GM18511 (cell line): ENCODE results near the gene USP46.
A peak's percentile ranks its signal among the peaks of the same experiment; 100 is the strongest.

Experiments
- ATAC-seq: cut with Tn5 transposase; IDR thresholded peaks from one replicate; pipeline ENCODE4 v1.9.1; 2021; ENCODE audit warnings: mild to moderate bottlenecking, moderate library complexity; ENCODE audit not compliant: unreplicated experiment

USP46 gene

DNA sequence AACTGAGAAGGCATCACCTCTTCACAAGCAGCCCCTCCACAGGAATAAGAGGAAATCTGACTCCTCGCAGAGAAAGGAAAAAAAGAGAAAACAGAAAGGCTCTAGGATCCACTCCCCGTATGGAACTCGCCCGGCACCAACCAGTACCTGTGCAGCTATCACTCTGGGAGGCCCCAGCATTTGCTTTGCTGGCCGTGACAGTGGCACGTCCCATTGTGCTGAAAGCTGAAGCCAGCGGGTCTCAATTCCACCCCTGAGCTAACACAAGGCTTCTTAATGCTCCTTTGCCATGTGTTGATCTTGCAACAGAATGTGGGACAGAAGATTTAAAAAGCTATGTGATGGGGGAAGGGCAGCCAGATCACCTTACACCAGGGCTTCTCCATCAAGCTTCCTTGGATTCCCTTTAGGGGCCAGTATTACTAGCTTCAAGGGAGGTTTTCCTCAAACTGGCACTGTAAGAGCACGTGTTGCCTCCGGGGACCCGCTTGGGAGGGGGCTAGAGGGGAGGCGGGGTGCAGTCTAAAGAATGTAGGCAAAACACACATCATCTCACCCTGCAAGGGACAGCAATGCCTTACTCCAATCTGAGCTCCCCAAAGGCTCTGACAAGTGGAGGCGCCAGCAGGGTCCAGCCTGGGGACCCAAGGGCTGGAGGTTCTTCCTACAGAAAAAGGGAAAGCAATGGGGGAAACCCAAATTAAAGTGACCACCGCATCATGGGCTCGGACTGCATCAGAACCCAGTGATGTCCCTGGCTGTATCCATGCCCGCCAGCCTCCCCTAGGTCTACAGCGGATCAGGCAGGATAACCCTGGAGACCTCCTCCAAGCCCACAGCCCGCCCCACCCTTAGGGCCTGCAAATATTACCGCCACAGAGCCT lies 1.2 kb downstream of the USP46 start:
- ATAC-seq = no peak

- ATAC-seq = no peak
Measured at GRCh38 chr4:52657292-52657617, 1.8 kb downstream of the USP46 start.

- ATAC-seq = no peak
Measured at GRCh38 chr4:52655506-52655905, 3.6 kb downstream of the USP46 start.

DNA sequence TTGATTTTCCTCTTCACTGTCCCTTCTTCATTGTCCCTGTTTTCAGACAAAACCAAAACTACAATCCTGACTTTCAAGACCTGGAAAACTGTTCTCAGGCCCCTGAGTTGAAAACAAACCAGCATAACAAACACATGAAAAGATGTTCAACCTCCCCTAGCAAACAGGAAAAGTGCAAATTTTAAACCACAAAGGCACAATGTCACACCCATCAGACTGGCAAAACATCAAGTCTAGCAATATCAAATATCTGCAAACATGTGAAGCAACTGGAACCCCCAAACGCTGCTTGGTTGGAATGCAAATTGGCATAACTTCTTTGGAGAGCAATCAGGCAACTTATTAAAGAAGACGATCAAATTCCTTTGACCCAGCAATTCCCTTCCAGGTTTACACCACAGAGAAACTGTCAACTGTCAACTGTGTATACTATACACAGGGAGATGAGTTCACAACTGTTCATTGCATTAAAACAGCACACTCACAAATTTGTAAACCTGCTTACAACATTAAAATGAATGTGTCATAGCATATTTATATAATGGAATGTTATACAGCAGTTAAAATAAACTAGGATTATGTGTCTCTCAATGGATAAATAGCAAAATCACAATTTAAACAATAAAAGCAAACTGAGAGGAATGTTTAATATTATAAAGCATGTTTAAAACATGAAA lies 7.0 kb downstream of the USP46 start:
- no peak for ATAC-seq

DNA sequence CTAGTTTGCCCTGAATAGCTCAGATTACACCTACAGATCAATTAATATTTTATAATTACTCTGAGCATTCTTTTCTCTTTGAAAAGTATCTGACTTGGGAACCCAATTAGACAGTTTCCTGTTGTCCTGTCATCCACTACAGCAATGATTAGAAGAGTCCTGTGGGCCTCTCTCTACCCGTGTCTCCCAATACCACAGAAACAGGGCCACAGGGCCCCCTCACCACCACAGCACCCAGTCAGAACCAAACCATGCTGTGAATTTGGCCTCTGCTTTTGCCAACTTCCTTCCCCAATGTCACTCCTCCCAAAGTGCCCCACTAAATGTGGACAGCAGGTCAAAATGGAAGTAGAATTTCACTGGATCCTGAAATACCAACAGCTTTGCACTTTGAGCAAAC lies 10.3 kb downstream of the USP46 start:
- ATAC-seq = no peak

GRCh38 chr4:52646741-52647140 lies 12.4 kb downstream of the USP46 start:
- no peak for ATAC-seq

- no peak for ATAC-seq
Measured at GRCh38 chr4:52646096-52646495, 13.0 kb downstream of the USP46 start.

DNA sequence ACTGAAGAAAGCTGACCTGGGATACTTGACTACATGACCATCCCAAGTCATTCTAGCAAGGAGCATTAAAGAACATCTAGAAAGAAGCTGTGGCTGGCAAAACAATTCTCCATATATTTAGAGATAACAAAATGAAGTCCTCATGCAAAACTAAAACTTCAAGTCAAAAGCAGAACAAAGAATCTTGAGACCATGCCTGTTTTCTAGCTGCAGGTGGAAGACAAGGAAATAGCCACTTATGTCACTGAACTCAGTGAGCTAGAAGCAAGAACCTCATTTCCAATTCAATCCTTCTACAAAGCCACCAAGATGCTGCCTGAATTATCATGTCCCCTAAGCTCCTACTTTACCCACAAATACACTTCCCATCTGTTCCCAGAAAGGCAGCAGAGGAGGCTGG lies 13.8 kb downstream of the USP46 start:
- ATAC-seq = peak; percentile 25

DNA sequence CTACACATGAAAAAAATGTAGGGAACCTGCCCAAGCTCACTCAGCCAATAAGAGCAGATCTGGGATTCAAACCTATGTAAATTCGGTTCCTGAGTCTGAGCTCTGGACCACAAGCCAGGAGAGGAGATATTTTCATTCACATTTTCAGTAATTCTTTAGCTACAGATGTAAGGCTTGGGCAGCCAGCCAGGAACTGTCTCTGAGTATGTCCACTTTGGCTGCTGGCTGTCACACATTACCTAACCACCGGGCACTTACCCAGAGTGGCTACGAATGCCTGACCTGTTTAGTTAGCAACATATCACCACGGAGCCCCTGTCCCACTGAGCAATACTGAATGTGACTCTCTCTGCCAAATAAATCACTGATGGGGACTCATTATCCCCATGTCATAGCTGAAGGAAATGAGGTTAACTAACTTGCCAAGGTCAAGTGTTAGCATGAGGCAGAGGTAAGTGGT lies 15.3 kb downstream of the USP46 start:
- ATAC-seq = no peak

- ATAC-seq = no peak
Measured at GRCh38 chr4:52643190-52643589, 15.9 kb downstream of the USP46 start.

DNA sequence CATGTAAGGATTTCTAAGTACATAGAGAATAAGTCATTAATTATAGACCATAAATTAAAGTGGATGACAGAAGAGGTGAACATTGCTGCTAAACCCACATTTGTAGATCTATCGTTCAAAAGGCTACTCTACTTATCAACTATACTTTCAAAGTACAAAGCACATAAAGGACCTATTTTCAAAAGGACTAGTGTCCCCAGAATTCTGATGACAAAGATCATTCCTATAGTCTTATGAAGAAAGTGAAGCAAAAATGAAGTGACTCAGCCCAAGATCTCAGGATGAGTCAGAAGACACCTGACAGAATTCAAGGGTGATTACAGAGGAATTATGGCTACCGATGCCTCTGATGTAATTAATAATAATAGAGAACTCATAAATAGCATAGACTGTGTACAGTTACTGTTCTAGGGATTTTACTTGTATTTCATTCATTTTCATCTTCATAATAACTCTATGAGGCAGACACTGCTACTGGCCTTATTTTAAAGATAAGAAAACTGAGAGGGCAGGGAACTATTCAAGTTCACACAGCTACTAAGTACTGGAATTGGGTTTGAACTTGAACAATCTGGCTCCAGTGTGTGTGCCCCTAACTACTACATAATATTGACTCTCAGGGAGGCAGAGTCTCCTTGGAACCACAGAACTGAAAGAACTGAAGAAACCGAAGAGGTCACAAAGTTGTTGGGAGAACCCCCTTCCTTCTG lies 17.1 kb downstream of the USP46 start:
- peak; percentile 83 for ATAC-seq

DNA sequence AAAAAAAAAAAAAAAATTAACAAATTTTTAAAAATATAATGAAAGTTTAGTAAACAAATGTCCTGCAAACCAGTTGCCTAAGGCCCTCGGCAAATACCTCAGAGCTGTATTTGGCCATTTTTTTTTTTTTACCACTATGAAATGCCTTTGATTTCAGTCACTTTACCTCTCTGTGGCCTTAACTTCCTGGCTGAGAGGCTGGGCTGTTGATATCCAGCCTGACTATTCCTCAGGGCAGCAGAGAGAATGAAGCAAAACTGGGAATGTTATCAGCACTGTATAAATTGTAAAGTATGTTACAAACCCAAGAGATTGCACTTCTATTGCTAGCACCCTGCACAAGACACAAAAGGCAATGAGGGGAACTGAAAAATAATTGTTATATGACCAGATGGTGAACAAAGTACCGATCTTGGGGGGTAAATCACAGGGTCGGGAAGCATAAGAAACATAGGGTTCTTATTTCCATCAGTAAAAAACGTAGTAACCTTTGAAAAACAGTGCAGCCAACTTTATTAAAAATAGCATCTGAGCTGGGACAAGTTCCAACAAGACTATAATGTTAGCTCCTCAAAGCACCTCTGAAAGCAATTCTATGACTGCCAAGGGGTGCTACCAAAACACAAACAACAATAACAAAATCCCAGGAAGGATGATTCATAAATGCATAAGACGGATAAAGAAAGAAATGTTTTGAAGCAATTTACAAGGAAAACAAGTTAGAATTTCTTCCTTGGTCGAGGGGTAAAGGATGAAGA lies 18.1 kb downstream of the USP46 start:
- no peak for ATAC-seq

DNA sequence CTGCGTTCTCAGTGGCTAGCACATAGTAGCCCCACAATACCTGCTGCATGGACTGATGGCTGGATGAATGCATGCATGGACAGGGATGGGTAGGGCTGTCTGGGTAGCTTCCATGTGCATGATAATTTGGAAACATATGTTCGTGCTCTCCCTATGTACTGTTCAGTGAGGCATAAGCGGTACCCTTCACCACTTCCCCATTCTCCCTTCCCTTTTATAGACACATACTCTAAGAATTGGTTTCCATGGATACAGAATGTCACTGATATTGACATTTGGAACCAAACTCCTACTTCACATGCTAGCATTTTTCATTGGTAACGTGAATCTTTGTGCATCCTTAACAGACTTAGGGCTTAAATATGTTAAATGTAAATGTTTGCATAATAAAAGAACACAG lies 20.4 kb downstream of the USP46 start:
- peak; percentile 55 for ATAC-seq

DNA sequence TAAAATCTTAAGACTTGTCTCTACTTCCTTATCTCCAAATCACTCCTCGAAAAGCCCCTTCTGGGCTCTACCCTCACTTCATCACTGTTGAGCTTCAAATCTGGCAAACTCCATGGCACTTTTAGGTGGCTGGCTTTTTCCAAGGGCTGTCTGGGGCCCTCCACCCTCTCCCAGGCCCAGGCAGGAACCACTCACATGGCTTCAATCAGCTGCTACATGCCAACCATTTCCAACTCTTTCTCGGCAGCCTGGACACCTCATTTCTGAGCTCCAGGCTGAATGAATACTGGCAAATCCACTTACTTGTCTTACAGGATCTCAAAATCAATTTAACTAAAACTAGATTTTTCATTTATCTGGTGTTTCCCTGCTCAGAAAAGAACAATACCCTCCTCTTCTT lies 22.0 kb downstream of the USP46 start:
- ATAC-seq = no peak

DNA sequence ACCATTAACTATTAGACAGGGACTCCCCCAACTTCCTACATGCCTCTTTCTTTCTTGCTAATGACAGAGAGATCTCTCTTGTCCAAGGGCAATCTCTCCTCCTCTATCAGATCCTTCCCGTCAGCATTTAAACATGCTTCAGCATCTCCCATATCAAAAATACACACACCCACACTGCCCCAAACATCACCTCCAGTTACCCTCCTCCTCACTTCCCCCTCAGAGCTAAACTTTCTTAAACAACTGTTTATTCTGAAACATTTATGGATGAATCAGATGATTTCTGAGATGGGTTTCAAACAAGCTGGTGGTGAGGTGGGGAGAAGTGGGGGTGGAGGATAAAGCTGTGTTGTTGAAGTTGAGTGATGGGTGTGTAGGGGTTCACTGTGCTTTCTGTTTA lies 23.5 kb downstream of the USP46 start:
- ATAC-seq = no peak

- ATAC-seq = no peak
Measured at GRCh38 chr4:52635130-52635529, 24.0 kb downstream of the USP46 start.

DNA sequence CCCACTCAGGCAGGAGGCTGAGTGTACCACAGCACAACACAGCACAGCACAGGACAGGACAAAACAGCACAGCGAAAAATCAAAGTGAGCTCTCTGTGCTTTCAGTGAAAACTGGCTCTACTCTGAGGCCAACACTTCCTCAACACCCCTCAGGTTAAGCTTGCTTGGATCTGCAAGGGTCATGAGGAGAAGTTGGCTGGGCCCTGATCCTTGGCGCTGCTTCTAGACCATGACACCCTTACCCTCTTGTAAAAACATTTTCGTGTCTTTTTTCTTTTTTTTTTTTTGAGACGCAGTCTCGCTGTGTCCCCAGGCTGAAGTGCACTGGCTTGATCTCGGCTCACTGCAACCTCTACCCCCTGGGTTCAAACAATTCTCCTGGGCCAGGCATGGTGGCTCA lies 25.3 kb downstream of the USP46 start:
- no peak for ATAC-seq

DNA sequence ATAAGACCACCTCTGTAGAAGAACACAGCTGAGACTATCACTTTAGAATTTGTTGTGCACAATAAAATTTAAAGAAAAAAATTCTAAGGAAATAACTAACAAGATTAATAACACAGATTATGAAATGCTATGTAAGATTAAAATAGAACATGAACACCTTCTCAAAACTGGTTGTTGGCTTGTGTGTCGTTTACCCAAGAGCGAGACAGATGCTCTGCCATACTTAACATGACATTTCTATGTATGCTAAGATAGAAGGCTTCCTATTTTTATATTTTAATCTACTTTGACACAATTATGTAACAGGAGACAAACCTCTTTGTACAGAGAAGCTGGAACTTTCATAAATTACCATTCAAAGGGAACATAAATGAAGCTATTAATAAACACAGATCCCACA lies 30.1 kb downstream of the USP46 start:
- no peak for ATAC-seq

- no peak for ATAC-seq
Measured at GRCh38 chr4:52628543-52628942, 30.6 kb downstream of the USP46 start.

DNA sequence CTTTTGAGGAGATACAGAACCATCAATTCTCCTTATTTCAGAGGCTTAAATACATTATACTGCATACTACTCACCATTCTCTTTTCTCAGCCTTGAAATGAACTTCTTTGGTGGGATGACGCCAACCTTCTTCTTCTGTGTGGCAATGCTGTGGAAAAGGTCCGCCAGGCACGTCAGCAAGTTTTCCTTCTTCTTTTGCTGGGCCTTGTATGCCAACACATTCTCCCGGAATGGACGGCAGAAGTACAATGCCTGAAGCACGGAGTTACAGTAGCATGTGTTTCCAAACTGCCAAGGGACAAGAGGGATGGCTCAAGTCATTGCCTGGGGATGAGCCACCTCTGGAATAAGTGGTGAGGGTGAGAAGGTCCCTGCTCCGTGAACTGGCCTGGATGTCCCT lies 31.2 kb downstream of the USP46 start:
- ATAC-seq = no peak

- no peak for ATAC-seq
Measured at GRCh38 chr4:52625216-52625615, 33.9 kb downstream of the USP46 start.
